HCT116 (cell line): ENCODE results near the gene DOCK4. TPM values are rescaled to one million over a fixed set of nuclear protein-coding genes. Genes with fewer than 3 reads are reported as not detected.

Experiments used
- ATAC-seq: fragments of 200-7000 bp; cut with Tn5 transposase; 2 replicates; pipeline ENCODE4 v1.9.1; 2020; ENCODE audit warnings: mild to moderate bottlenecking, moderate library complexity
- BruUV-seq: library from RNA; stranded (reverse); fragments of 400-500 nt; replicated peaks from 2 replicates; lab custom pipeline; 2021; lab: Mats Ljungman, UMichigan
- CTCF ChIA-PET: fragments of 300-600 bp; sonication (Branson Sonifier 250); formaldehyde crosslinking; loops from one replicate; lab custom pipeline; 2021; ENCODE audit warnings: antibody characterized with exemption; lab: Charles Lee
- POLR2A ChIA-PET: fragments of 300-600, 350-600 bp; sonication (Branson Sonifier 250); formaldehyde crosslinking; loops from one replicate; lab custom pipeline; 2021; ENCODE audit warnings: antibody characterized with exemption; lab: Charles Lee
- RAD21 ChIA-PET, 2 experiments: fragments of 300-600 bp; sonication (Branson Sonifier 250); formaldehyde crosslinking; loops; one replicate each; lab custom pipeline; 2023; ENCODE audit warnings: low total read pairs in 2 of 2; ENCODE audit not compliant: uncharacterized antibody in 2 of 2, unreplicated experiment in 2 of 2, low non-redundant PET in 1 of 2; lab: Charles Lee
- DNase-seq: peaks from one replicate; pipeline ENCODE4 v3.0.0-alpha.2; 2010; ENCODE audit warnings: low read depth, low spot score
- H2AFZ ChIP-seq: fragments of 200-600 bp; shearing (Covaris generic), sonication (generic); 2 replicates; pipeline ENCODE4 v1.6.1; 2017; ENCODE audit warnings: low read depth, mixed run types, mixed read lengths, antibody characterized with exemption, low read length; ENCODE audit not compliant: poor library complexity, severe bottlenecking
- H3K27ac ChIP-seq: 2 replicates; pipeline ENCODE4 v1.5.1; 2012; ENCODE audit warnings: low read depth, low read length
- H3K27me3 ChIP-seq: fragments of 200-600 bp; sonication (generic); 2 replicates; pipeline ENCODE4 v1.6.1; 2016; ENCODE audit warnings: mixed run types, low read length, mixed read lengths; ENCODE audit not compliant: insufficient read depth
- H3K36me3 ChIP-seq, 2 experiments: fragments of 200-500 bp in 1 of 2; fragments of 200-600 bp in 1 of 2; sonication (Bioruptor generic) in 1 of 2; sonication (generic) in 1 of 2; 2 replicates each; pipeline versions ENCODE4 v1.5.1 to v1.6.1; 2014 to 2016; ENCODE audit warnings: low read length in 2 of 2, inconsistent platforms in 1 of 2, mixed read lengths in 1 of 2, mixed run types in 1 of 2; ENCODE audit not compliant: insufficient read depth in 2 of 2, control insufficient read depth in 1 of 2
- H3K4me1 ChIP-seq, 2 experiments: fragments of 200-600 bp in 1 of 2; sonication (generic) in 1 of 2; 2 replicates each; pipeline versions ENCODE4 v1.5.1 to v1.6.1; 2012 to 2017; ENCODE audit warnings: low read length in 2 of 2, inconsistent platforms in 1 of 2, mild to moderate bottlenecking in 1 of 2, mixed read lengths in 1 of 2, mixed run types in 1 of 2, moderate library complexity in 1 of 2; ENCODE audit not compliant: insufficient read depth in 2 of 2, control insufficient read depth in 1 of 2
- H3K4me2 ChIP-seq: fragments of 200-600 bp; sonication (generic); 2 replicates; pipeline ENCODE4 v1.6.1; 2017; ENCODE audit warnings: mixed run types, low read length, mixed read lengths
- H3K4me3 ChIP-seq, 2 experiments: fragments of 200-600 bp in 1 of 2; sonication (generic) in 1 of 2; replicated peaks in 1 of 2; 2 replicates each; pipeline ENCODE4 v1.5.1; 2011 to 2016; ENCODE audit warnings: low read length in 2 of 2, control low read depth in 1 of 2, low read depth in 1 of 2, mild to moderate bottlenecking in 1 of 2, mixed read lengths in 1 of 2, mixed run types in 1 of 2
- H3K79me2 ChIP-seq: fragments of 200-600 bp; sonication (generic); 2 replicates; pipeline ENCODE4 v1.6.1; 2017; ENCODE audit warnings: mild to moderate bottlenecking, mixed run types, low read length, moderate library complexity, mixed read lengths; ENCODE audit not compliant: insufficient read depth
- H3K9ac ChIP-seq: fragments of 200-600 bp; sonication (generic); 2 replicates; pipeline ENCODE4 v1.6.1; 2016; ENCODE audit warnings: low read length, mixed read lengths
- H3K9me2 ChIP-seq: fragments of 200-600 bp; sonication (generic), shearing (Covaris generic); 2 replicates; pipeline ENCODE4 v1.6.1; 2017; ENCODE audit warnings: mixed run types, mild to moderate bottlenecking, moderate library complexity; ENCODE audit not compliant: insufficient read depth
- H3K9me3 ChIP-seq, 2 experiments: fragments of 200-500 bp in 1 of 2; fragments of 200-600 bp in 1 of 2; sonication (Bioruptor generic) in 1 of 2; sonication (generic) in 1 of 2; 2 replicates each; pipeline ENCODE4 v1.6.1; 2014 to 2017; ENCODE audit warnings: low read length in 2 of 2, mixed read lengths in 2 of 2, inconsistent platforms in 1 of 2, low read depth in 1 of 2, mild to moderate bottlenecking in 1 of 2, mixed run types in 1 of 2, moderate library complexity in 1 of 2; ENCODE audit not compliant: control insufficient read depth in 1 of 2, insufficient read depth in 1 of 2
- H4K20me1 ChIP-seq: fragments of 200-600 bp; sonication (generic), shearing (Covaris generic); 2 replicates; pipeline ENCODE4 v1.6.1; 2017; ENCODE audit warnings: mixed run types, mild to moderate bottlenecking, moderate library complexity; ENCODE audit not compliant: insufficient read depth
- CBX3 ChIP-seq: IDR thresholded peaks from 2 replicates; pipeline ENCODE4 v1.6.1; 2012; ENCODE audit warnings: low read depth
- CEBPB ChIP-seq: IDR thresholded peaks from 2 replicates; pipeline ENCODE4 v1.6.1; 2012; ENCODE audit warnings: low read depth
- EGR1 ChIP-seq: IDR thresholded peaks from 2 replicates; pipeline ENCODE4 v1.6.1; 2012; ENCODE audit warnings: low read depth
- EZH2 ChIP-seq: fragments of 200-600 bp; sonication (generic); IDR thresholded peaks from 2 replicates; pipeline ENCODE4 v1.6.1; 2017; ENCODE audit warnings: antibody characterized with exemption, mixed run types
- POLR2AphosphoS5 ChIP-seq: IDR thresholded peaks from 2 replicates; pipeline ENCODE4 v1.6.1; 2011; ENCODE audit warnings: mild to moderate bottlenecking, low read depth, low read length, moderate library complexity
- RAD21 ChIP-seq: IDR thresholded peaks from 2 replicates; pipeline ENCODE4 v1.6.1; 2012; ENCODE audit warnings: low read depth, mild to moderate bottlenecking
- SP1 ChIP-seq: IDR thresholded peaks from 2 replicates; pipeline ENCODE4 v1.6.1; 2012; ENCODE audit warnings: low read depth
- SRF ChIP-seq: IDR thresholded peaks from 2 replicates; pipeline ENCODE4 v1.6.1; 2012; ENCODE audit warnings: low read depth
- TCF7L2 ChIP-seq: IDR thresholded peaks from 2 replicates; pipeline ENCODE4 v1.7.0; 2011; ENCODE audit warnings: borderline replicate concordance, inconsistent platforms; ENCODE audit not compliant: insufficient read depth, insufficient read length; ENCODE audit errors: extremely low read depth
- YY1 ChIP-seq: IDR thresholded peaks from 2 replicates; pipeline ENCODE4 v1.6.1; 2011; ENCODE audit warnings: low read length, low read depth, moderate library complexity, mild to moderate bottlenecking; ENCODE audit not compliant: insufficient replicate concordance; ENCODE audit errors: extremely low read depth
- ZNF274 ChIP-seq: fragments of 200-500 bp; sonication (Bioruptor generic); IDR thresholded peaks from 2 replicates; pipeline ENCODE4 v1.6.1; 2014; ENCODE audit warnings: mild to moderate bottlenecking, low read depth, low read length, inconsistent platforms
- intact Hi-C: fragments of 100-400 bp; cut with micrococcal nuclease; formaldehyde crosslinking; loops from 2 replicates; pipeline ENCODE4 v1.10.0; 2022
- total RNA-seq: library from RNA; stranded (reverse); gene quantifications from one replicate; pipeline ENCODE4 v1.2.1, GENCODE V29; 2021; ENCODE audit not compliant: unreplicated experiment
- TF ChIP-seq, protein P1 (sequence below), 3 experiments: fragments of 200-600 bp in 1 of 3; sonication (generic) in 1 of 3; IDR thresholded peaks in 2 of 3; conservative IDR thresholded peaks in 1 of 3; 2 replicates each; pipeline ENCODE4 v1.5.1; 2012 to 2017; ENCODE audit warnings: low read depth in 2 of 3, low read length in 2 of 3, antibody characterized with exemption in 1 of 3, borderline replicate concordance in 1 of 3, control low read depth in 1 of 3, mild to moderate bottlenecking in 1 of 3, mixed read lengths in 1 of 3, mixed run types in 1 of 3, moderate library complexity in 1 of 3; ENCODE audit not compliant: insufficient read depth in 1 of 3
- TF ChIP-seq, protein P2 (sequence below): IDR thresholded peaks from 2 replicates; pipeline ENCODE4 v1.6.1; 2012; ENCODE audit warnings: low read depth

Gene DOCK4
- total RNA-seq, 1 experiment from 2014 or later = 2.2 TPM

DNA sequence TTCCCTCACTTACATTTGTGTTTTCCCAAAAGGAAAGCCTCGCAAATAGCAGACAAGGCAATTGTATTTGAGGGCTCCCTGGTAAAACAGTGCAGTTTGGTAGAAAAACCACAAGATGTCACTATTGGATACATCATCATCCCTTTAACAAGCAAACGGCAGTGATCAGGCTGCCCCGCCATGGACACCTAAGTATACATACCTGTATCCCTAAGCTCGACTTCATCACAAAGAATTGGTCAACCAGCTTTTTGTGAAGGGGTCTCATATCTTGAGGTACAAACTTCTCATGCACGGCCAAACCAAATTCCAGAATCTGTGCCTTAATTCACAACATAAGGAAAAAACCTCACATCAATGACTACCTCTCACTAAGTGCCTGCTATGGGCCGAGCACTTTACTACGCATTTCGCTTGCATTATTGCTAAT, 464.4 kb downstream of the DOCK4 start:
- no peak overlapping the region for H3K9ac ChIP-seq
- intact Hi-C loops = loop anchor here (2.0 to 5.0 kb wide), 4 partner anchors 115 to 1955 kb away; no protein-coding TSS in a partner anchor
- no peaks in the 10 kb centered on the region for H3K9me3 ChIP-seq
- BruUV-seq = no TSS peak
- ChIA-PET CTCF (interaction anchor here (0.6 to 2.2 kb wide), 5 partner anchors 112 to 756 kb away, joined by 3 to 8 read pairs (median 6); no protein-coding TSS in a partner anchor), POLR2A (no interaction called here), RAD21 (interaction anchor here in 1 of 2 experiments (0.6 to 0.7 kb wide), 2 partner anchors 113 to 754 kb away, joined by 3 read pairs; no protein-coding TSS in a partner anchor)
- no peaks in the 10 kb centered on the region for H3K79me2 ChIP-seq
- peak; percentile 85 for TF ChIP-seq RAD21
- no peak for TF ChIP-seq CEBPB
- TF ChIP-seq, protein P1, sequence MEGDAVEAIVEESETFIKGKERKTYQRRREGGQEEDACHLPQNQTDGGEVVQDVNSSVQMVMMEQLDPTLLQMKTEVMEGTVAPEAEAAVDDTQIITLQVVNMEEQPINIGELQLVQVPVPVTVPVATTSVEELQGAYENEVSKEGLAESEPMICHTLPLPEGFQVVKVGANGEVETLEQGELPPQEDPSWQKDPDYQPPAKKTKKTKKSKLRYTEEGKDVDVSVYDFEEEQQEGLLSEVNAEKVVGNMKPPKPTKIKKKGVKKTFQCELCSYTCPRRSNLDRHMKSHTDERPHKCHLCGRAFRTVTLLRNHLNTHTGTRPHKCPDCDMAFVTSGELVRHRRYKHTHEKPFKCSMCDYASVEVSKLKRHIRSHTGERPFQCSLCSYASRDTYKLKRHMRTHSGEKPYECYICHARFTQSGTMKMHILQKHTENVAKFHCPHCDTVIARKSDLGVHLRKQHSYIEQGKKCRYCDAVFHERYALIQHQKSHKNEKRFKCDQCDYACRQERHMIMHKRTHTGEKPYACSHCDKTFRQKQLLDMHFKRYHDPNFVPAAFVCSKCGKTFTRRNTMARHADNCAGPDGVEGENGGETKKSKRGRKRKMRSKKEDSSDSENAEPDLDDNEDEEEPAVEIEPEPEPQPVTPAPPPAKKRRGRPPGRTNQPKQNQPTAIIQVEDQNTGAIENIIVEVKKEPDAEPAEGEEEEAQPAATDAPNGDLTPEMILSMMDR (IDR thresholded peaks at IDR 0.05 in 2 of 3, conservative IDR thresholded peaks at IDR 0.05 in 1 of 3; ENCODE audit: borderline replicate concordance in 1 of 3, insufficient read depth in 1 of 3, low read depth in 2 of 3, low read length in 2 of 3) = peak; percentile 60 to 86 (median 81)
- no peaks in the 10 kb centered on the region for H3K4me1 ChIP-seq
- ATAC-seq = peak; percentile 96
- H3K4me2 ChIP-seq = no peak overlapping the region
- H2AFZ ChIP-seq = no peak overlapping the region
- H3K4me3 ChIP-seq = no peak overlapping the region
- H4K20me1 ChIP-seq = no peaks in the 10 kb centered on the region
- H3K9me2 ChIP-seq = no peaks in the 10 kb centered on the region
- no peaks in the 10 kb centered on the region for H3K27me3 ChIP-seq
- H3K27ac ChIP-seq = no peak overlapping the region
- no peaks in the 10 kb centered on the region for H3K36me3 ChIP-seq
- DNase-seq = peak; percentile 75

GRCh38 chr7:111740942-111741341, 465.3 kb downstream of the DOCK4 start:
- RAD21 ChIA-PET = no interaction called here
- Histone ChIP-seq H3K4me3 (no peak overlapping the region), H3K36me3 (no peaks in the 10 kb centered on the region), H3K4me2 (no peak overlapping the region), H3K9ac (no peak overlapping the region), H2AFZ (no peak overlapping the region), H3K9me2 (no peaks in the 10 kb centered on the region), H3K79me2 (no peaks in the 10 kb centered on the region), H4K20me1 (no peaks in the 10 kb centered on the region), H3K27me3 (no peaks in the 10 kb centered on the region), H3K9me3 (no peaks in the 10 kb centered on the region), H3K4me1 (no peaks in the 10 kb centered on the region), H3K27ac (no peak overlapping the region)
- POLR2A ChIA-PET = no interaction called here
- no TSS peak for BruUV-seq
- intact Hi-C loops = loop anchor here (2.0 to 5.0 kb wide), 4 partner anchors 116 to 1956 kb away; no protein-coding TSS in a partner anchor
- no peak for DNase-seq
- no peak for ATAC-seq
- CTCF ChIA-PET = interaction anchor here (0.9 to 2.2 kb wide), 5 partner anchors 113 to 757 kb away, joined by 3 to 7 read pairs (median 4); no protein-coding TSS in a partner anchor
- TF ChIP-seq YY1 = no peak
- TF ChIP-seq SP1 = no peak
- no peak for TF ChIP-seq CBX3
- TF ChIP-seq EGR1 = no peak
- no peak for TF ChIP-seq EZH2
- no peak for TF ChIP-seq ZNF274
- TF ChIP-seq, protein P2, sequence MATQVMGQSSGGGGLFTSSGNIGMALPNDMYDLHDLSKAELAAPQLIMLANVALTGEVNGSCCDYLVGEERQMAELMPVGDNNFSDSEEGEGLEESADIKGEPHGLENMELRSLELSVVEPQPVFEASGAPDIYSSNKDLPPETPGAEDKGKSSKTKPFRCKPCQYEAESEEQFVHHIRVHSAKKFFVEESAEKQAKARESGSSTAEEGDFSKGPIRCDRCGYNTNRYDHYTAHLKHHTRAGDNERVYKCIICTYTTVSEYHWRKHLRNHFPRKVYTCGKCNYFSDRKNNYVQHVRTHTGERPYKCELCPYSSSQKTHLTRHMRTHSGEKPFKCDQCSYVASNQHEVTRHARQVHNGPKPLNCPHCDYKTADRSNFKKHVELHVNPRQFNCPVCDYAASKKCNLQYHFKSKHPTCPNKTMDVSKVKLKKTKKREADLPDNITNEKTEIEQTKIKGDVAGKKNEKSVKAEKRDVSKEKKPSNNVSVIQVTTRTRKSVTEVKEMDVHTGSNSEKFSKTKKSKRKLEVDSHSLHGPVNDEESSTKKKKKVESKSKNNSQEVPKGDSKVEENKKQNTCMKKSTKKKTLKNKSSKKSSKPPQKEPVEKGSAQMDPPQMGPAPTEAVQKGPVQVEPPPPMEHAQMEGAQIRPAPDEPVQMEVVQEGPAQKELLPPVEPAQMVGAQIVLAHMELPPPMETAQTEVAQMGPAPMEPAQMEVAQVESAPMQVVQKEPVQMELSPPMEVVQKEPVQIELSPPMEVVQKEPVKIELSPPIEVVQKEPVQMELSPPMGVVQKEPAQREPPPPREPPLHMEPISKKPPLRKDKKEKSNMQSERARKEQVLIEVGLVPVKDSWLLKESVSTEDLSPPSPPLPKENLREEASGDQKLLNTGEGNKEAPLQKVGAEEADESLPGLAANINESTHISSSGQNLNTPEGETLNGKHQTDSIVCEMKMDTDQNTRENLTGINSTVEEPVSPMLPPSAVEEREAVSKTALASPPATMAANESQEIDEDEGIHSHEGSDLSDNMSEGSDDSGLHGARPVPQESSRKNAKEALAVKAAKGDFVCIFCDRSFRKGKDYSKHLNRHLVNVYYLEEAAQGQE = no peak
- TF ChIP-seq CEBPB = no peak
- no peak for TF ChIP-seq RAD21
- TF ChIP-seq TCF7L2 = no peak
- TF ChIP-seq SRF = no peak
- TF ChIP-seq POLR2AphosphoS5 = no peak
